CD4-positive, CD25-positive, alpha-beta regulatory T cell (primary cell): ENCODE data around the gene KPNA6. TPM values are rescaled to one million over a fixed set of nuclear protein-coding genes. Genes with fewer than 3 reads are reported as not detected.
"Not testable (repeated sequence)": the region's sequence is repeated elsewhere in the genome, so short reads cannot be mapped to it uniquely, and the experiment has no call there.

Source experiments
- ATAC-seq, 2 donors: fragments of 150-1000 bp; cut with Tn5 transposase; one replicate each; pipeline ENCODE4 v1.10.0; 2021; ENCODE audit warnings: low read depth in 2 of 2, moderate number of reproducible peaks in 2 of 2, moderate library complexity in 1 of 2
- DNase-seq, 3 donors: peaks; one replicate each; pipeline versions ENCODE4 v3.0.0 to v3.0.0-alpha.2; 2012 to 2022; ENCODE audit warnings: mixed read lengths in 1 of 3
- H3K27ac ChIP-seq: one replicate; pipeline ENCODE4 v1.7.0; 2013; ENCODE audit warnings: mild to moderate bottlenecking, low read length; ENCODE audit not compliant: insufficient read depth, poor library complexity, severe bottlenecking
- H3K27me3 ChIP-seq: one replicate; pipeline ENCODE4 v1.7.0; 2013; ENCODE audit warnings: low read length; ENCODE audit not compliant: control insufficient read depth, insufficient read depth
- H3K36me3 ChIP-seq: one replicate; pipeline ENCODE4 v1.7.0; 2013; ENCODE audit warnings: mild to moderate bottlenecking, low read length, moderate library complexity; ENCODE audit not compliant: control insufficient read depth, insufficient read depth
- H3K4me1 ChIP-seq: 2 replicates; pipeline ENCODE4 v1.7.0; 2013; ENCODE audit warnings: mild to moderate bottlenecking, low read length; ENCODE audit not compliant: insufficient read depth, control insufficient read depth, poor library complexity, severe bottlenecking
- H3K4me3 ChIP-seq: one replicate; pipeline ENCODE4 v1.7.0; 2013; ENCODE audit warnings: low read depth, mild to moderate bottlenecking, low read length, moderate library complexity
- H3K9me3 ChIP-seq, 2 experiments: 1 replicate in 1 of 2; 2 replicates in 1 of 2; pipeline ENCODE4 v1.7.0; 2013; ENCODE audit warnings: low read length in 2 of 2, mild to moderate bottlenecking in 1 of 2, moderate library complexity in 1 of 2; ENCODE audit not compliant: control insufficient read depth in 2 of 2
- H3K27ac Mint-ChIP-seq, 3 donors: one replicate each; pipeline ENCODE4 v1.8.0; 2020 to 2022; ENCODE audit warnings: mild to moderate bottlenecking in 3 of 3, mixed read lengths in 3 of 3, moderate library complexity in 2 of 3
- H3K27me3 Mint-ChIP-seq: one replicate; pipeline ENCODE4 v1.8.0; 2022; ENCODE audit warnings: mild to moderate bottlenecking, mixed read lengths
- H3K36me3 Mint-ChIP-seq: one replicate; pipeline ENCODE4 v1.8.0; 2020; ENCODE audit warnings: mixed read lengths
- H3K4me1 Mint-ChIP-seq, 4 donors: one replicate each; pipeline ENCODE4 v1.8.0; 2020 to 2022; ENCODE audit warnings: mixed read lengths in 4 of 4, mild to moderate bottlenecking in 1 of 4
- H3K4me3 Mint-ChIP-seq, 4 donors: one replicate each; pipeline ENCODE4 v1.8.0; 2020 to 2022; ENCODE audit warnings: mild to moderate bottlenecking in 4 of 4, mixed read lengths in 4 of 4, moderate library complexity in 3 of 4
- H3K9me3 Mint-ChIP-seq, 7 donors: one replicate each; pipeline ENCODE4 v1.8.0; 2020 to 2022; ENCODE audit warnings: mixed read lengths in 7 of 7, mild to moderate bottlenecking in 3 of 7, moderate library complexity in 2 of 7
- polyA plus RNA-seq, 4 donors: library from polyadenylated mRNA; unstranded; fragments of 300-500 nt; fragmentation: Illumina TruSeq; gene quantifications; one replicate each; pipeline ENCODE4 v1.2.3, GENCODE V29; 2021
- total RNA-seq: library from RNA; stranded (reverse); gene quantifications from one replicate; pipeline ENCODE4 v1.2.3, GENCODE V29; 2022

Gene KPNA6
- total and polyA plus RNA-seq, 5 donors from 2014 or later: 22.7 to 56.1 (median 28.6) TPM

DNA sequence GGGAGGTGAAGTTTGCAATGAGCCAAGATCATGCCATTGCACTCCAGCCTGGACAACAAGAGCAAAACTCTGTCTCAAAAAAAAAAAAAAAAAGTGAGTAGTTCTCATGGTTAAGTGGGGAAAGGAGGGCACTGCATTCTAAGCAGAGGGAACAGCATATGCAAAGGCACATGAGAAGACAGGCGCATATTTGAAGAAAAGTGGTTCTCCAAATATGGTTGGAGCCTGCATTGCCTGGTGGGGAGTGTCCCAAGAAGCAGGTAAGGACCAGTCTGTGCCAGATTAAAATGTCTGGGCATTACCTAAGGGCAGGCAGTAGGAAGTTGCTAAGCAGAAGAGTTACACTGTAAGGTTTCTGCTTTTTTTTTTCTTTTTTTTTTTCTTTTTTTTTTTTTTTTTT is 2.5 kb upstream of the KPNA6 start:
- Mint-ChIP-seq H3K4me3 (peak overlapping the region in 2 of 4 donors; percentile 75 to 86), H3K27me3 (no peaks in the 10 kb centered on the region)
- ATAC-seq: no peak

DNA sequence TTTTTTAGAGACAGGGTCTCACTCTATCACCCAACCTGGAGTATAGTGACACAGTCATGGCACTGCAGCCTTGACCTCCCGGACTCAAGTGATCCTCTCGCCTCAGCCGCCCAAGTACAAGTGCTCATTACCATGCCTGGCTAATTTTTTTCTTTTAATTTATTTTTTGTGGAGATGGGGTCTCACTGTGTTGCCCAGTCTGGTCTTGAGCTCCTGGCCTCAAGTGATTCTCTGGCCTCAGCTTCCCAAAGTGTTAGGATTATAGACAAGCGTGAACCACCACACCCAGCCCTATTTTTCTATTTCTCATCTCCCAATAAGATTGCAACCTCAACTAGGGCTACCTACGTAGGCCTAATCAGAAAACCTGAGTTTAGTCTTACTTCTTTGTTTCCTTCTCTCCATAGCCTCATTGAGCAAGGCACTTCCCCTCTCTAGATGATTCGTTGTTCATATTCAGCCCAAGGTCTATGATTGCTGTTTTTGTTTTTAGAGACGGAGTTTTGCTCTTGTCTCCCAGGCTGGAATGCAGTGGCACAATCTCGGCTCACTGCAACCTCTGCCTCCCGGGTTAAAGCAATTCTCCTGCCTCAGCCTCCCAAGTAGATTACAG is 1.1 kb upstream of the KPNA6 start:
- Mint-ChIP-seq H3K4me3 (peak overlapping the region; percentile 76 to 100 (median 98)), H3K27ac (peak overlapping the region; percentile 70 to 98 (median 77)), H3K9me3 (no peaks in the 10 kb centered on the region), H3K27me3 (no peaks in the 10 kb centered on the region), H3K36me3 (no peaks in the 10 kb centered on the region), H3K4me1 (peaks cover 21 to 53% (median 35%) of the 10 kb centered on the region in 4 donors)
- Histone ChIP-seq H3K4me3 (no peak overlapping the region), H3K27ac (peak overlapping the region; percentile 90), H3K4me1 (peaks cover 40% of the 10 kb centered on the region), H3K36me3 (peaks cover 6% of the 10 kb centered on the region), H3K27me3 (no peaks in the 10 kb centered on the region), H3K9me3 (no peaks in the 10 kb centered on the region)
- DNase-seq (no peak), ATAC-seq (no peak)

More for the DNA sequence above, 2.5 kb upstream of the KPNA6 start:
- H3K36me3 Mint-ChIP-seq: peaks cover 3% of the 10 kb centered on the region
- peaks cover 10 to 38% (median 23%) of the 10 kb centered on the region in 4 donors for H3K4me1 Mint-ChIP-seq
- no peak overlapping the region for H3K27ac Mint-ChIP-seq
- Histone ChIP-seq H3K4me3 (no peak overlapping the region), H3K27ac (no peak overlapping the region), H3K4me1 (peaks cover 26% of the 10 kb centered on the region), H3K27me3 (no peaks in the 10 kb centered on the region), H3K9me3 (no peaks in the 10 kb centered on the region), H3K36me3 (peaks cover 13% of the 10 kb centered on the region)
- no peak for DNase-seq
- no peaks in the 10 kb centered on the region for H3K9me3 Mint-ChIP-seq

DNA sequence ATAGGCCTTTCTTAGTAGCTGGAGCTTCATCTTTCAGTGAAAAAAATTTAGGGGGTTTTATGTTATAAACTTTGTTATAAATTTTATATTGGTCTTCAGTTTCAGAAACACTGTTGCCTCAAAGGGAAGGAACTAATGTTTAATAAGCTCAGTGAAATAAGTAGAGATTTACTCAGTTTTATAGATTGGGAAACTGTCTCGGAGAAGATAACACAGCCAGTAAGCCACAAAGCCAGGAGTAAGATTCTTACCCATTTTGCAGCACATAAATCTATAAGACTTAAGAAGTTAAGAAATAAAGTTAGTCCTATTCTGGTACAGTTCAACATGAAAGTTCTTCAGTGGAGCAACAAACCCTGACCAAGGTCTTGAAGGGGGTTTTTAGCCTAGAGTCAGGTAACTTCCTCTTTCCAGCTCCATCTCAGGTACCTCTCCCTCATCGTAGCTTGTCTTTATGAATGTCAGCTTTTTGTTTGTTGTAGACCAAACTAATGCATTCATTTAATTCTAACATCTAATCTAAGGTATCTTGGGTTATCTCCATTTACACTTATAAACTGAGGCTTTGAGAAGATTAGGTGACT is 3.3 kb downstream of the KPNA6 start:
- Histone ChIP-seq H3K9me3 (no peaks in the 10 kb centered on the region), H3K27me3 (no peaks in the 10 kb centered on the region), H3K36me3 (no peaks in the 10 kb centered on the region), H3K4me3 (peak overlapping the region; percentile 54), H3K27ac (no peak overlapping the region), H3K4me1 (peaks cover 60% of the 10 kb centered on the region)
- Mint-ChIP-seq H3K27me3 (no peaks in the 10 kb centered on the region), H3K36me3 (peaks cover 4% of the 10 kb centered on the region), H3K27ac (peak overlapping the region in 2 of 3 donors; percentile 71), H3K4me3 (peak overlapping the region; percentile 52 to 100 (median 93)), H3K4me1 (peaks cover 29 to 81% (median 51%) of the 10 kb centered on the region in 4 donors), H3K9me3 (no peaks in the 10 kb centered on the region)
- DNase-seq (no peak), ATAC-seq (no peak)

DNA sequence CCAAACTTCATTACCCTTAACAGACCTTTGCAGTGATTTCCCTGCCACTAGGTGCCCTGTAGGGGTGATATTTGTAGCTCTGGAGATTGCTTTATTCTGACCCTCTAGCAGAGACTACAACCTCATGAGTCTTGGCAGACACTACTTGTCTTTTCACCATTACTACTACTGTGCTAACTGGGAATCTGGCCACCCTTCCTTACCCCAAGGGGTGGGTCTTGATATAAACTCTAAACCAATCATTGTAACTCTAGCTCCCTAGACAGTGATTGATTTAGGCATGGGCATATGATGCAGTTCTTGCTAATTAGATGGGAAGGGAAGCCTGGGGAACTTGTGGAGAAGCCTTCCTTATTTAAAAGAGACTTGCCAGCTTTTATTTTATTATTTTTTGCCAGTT is 3.9 kb downstream of the KPNA6 start:
- H3K9me3 Mint-ChIP-seq: no peaks in the 10 kb centered on the region
- peaks cover 7% of the 10 kb centered on the region for H3K36me3 Mint-ChIP-seq
- Histone ChIP-seq H3K9me3 (no peaks in the 10 kb centered on the region), H3K27ac (no peak overlapping the region), H3K27me3 (no peaks in the 10 kb centered on the region), H3K36me3 (no peaks in the 10 kb centered on the region), H3K4me1 (peaks cover 60% of the 10 kb centered on the region), H3K4me3 (peak overlapping the region; percentile 54)
- H3K27ac Mint-ChIP-seq: peak overlapping the region; percentile 3 to 71 (median 71)
- no peaks in the 10 kb centered on the region for H3K27me3 Mint-ChIP-seq
- no peak for ATAC-seq
- peak overlapping the region; percentile 52 to 100 (median 93) for H3K4me3 Mint-ChIP-seq
- H3K4me1 Mint-ChIP-seq: peaks cover 27 to 87% (median 53%) of the 10 kb centered on the region in 4 donors
- no peak for DNase-seq

DNA sequence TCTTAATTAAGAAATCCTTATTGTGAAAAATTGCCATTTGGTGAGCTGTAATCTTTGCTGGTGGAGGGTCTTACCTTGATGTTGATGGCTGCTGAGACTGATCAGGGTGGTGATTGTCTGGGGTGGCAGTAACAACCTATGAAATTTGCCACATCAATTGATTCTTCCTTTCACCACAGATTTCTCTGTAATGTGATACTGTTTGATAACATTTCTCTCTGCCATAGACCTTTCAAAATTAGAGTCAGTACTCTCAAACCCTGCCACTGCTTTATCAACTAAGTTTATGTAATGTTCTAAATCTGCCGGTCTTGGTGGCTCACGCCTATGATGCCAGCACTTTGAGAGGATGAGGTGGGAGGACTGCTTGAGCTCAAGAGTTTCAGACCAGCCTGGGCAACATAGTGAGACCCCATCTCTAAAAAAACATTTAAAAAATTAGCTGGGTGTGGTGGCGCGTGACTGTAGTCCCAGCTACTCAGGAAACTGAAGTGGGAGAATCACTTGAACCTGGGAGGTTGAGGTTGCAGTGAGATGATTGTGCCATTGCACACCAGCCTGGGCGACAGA is 5.0 kb downstream of the KPNA6 start:
- Mint-ChIP-seq H3K27ac (peak overlapping the region; percentile 51 to 79 (median 78)), H3K4me3 (peak overlapping the region; percentile 63 to 76 (median 69)), H3K27me3 (no peaks in the 10 kb centered on the region), H3K9me3 (no peaks in the 10 kb centered on the region), H3K4me1 (peaks cover 20 to 87% (median 51%) of the 10 kb centered on the region in 4 donors), H3K36me3 (peaks cover 9% of the 10 kb centered on the region)
- no peaks in the 10 kb centered on the region for H3K9me3 ChIP-seq
- no peaks in the 10 kb centered on the region for H3K36me3 ChIP-seq
- peak in 1 of 3 donors; percentile 47 for DNase-seq
- no peaks in the 10 kb centered on the region for H3K27me3 ChIP-seq
- no peak overlapping the region for H3K27ac ChIP-seq
- ATAC-seq: no peak
- H3K4me1 ChIP-seq: peaks cover 54% of the 10 kb centered on the region
- H3K4me3 ChIP-seq: no peak overlapping the region

DNA sequence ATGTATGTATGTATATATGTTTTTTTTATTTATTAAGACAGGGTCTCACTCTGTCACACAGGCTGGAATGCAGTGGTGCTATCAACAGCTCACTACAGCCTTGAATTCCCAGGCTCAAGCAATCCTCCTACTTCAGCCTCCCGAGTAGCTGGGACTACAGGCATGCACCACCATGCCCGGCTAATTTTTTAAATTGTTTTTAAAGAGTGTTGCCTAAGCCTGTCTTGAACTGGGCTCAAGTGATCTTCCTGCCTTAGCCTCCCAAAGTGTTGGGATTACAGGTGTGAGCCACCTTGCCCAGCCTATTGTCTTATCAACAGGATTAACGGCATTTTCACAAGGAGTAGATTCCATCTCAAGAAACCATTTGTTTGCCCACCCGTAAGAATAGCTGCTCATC is 5.6 kb downstream of the KPNA6 start:
- H3K9me3 ChIP-seq, DNase-seq, ATAC-seq, H3K36me3 ChIP-seq, H3K27me3 Mint-ChIP-seq, H3K36me3 Mint-ChIP-seq, H3K9me3 Mint-ChIP-seq, H3K27ac ChIP-seq, H3K27me3 ChIP-seq: not testable (repeated sequence)
- H3K4me3 Mint-ChIP-seq: peak overlapping the region in 3 of 4 donors; percentile 17 to 73 (median 63)
- Histone ChIP-seq H3K4me3 (peak overlapping the region; percentile 40), H3K4me1 (peaks cover 55% of the 10 kb centered on the region)
- H3K4me1 Mint-ChIP-seq: peaks cover 19 to 90% (median 54%) of the 10 kb centered on the region in 4 donors
- H3K27ac Mint-ChIP-seq: peak overlapping the region in 1 of 3 donors; percentile 78

DNA sequence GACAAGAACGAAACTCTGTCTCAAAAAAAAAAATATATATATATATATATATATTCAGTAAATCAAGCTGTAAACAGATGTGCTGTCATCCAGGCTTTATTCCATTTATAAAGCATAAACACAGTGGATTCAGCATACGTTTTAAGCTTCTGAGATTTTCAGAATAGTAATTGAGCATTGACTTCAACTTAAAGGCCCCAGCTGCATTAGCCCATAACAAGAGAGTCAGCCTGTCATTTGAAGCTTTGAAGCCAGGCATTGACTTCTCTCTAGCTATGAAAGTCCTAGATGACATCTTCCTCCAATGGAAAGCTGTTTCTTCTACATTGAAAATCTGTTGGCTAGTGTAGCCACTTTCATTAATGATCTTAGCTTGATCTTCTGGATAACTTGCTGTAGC is 6.6 kb downstream of the KPNA6 start:
- H3K27me3 ChIP-seq: no peaks in the 10 kb centered on the region
- no peak overlapping the region for H3K27ac ChIP-seq
- H3K27ac Mint-ChIP-seq: no peak overlapping the region
- no peaks in the 10 kb centered on the region for H3K27me3 Mint-ChIP-seq
- peaks cover 19 to 85% (median 49%) of the 10 kb centered on the region in 4 donors for H3K4me1 Mint-ChIP-seq
- no peaks in the 10 kb centered on the region for H3K9me3 Mint-ChIP-seq
- H3K9me3 ChIP-seq: no peaks in the 10 kb centered on the region
- H3K36me3 ChIP-seq: no peaks in the 10 kb centered on the region
- H3K4me3 ChIP-seq: no peak overlapping the region
- peaks cover 9% of the 10 kb centered on the region for H3K36me3 Mint-ChIP-seq
- no peak for ATAC-seq
- peak overlapping the region in 2 of 4 donors; percentile 4 to 26 for H3K4me3 Mint-ChIP-seq
- H3K4me1 ChIP-seq: peaks cover 47% of the 10 kb centered on the region
- DNase-seq: no peak
